Measurements from ENCODE around the gene DUSP7.

DUSP7 gene

DNA sequence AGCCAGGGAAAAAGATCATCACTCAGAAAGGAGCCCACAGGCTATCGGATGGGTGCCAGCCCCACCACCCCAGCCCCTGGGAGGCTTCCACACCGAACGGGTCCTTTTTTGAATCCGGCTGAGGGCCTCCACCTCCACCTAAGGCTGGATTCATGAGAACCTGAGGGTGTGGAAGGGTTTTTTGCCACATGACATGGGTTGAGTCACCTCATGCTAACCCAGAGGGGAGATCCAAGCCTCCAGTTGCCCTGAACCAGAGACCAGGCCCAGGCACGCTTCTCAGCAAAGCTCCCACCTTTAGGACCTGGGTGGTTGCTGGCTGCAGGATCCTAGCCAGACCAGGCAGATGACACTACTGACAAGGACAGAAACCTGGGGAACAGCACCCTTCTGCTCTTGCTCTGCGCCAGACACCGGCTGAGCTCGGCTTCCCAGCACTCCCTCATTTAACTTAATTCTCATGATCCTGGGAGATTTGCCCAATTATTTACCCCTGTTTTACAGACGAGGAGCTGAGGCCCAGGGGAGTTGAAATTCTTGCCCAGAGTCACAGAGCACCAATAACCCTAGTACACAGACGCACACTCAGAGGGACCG is 25.6 kb downstream of the DUSP7 start:
- TF ChIP-seq CTCF (IDR thresholded peaks at IDR 0.05) (no peak), ZFX (IDR thresholded peaks at IDR 0.05; ENCODE audit: borderline replicate concordance) (no peak)
- H3K27ac ChIP-seq: no peak overlapping the region

DNA sequence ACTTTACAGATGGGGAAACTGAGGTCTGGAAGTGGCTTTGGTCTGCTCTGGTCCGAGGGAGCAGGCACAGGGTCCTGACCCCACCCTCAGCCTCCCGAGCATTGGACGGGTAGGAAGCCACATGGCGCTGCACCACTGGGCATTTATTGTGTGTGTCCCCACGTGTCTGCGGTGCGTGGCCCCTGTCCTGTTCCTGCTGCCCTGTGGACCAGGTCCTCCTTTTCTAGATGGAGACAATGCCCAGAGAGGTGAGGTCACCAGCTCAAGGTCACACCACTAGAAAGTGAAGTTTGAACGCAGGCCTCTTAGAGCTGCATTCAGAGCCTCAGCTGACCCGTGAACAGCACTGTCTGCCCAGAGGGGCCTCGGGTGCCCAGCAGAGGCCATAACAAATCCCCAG is 26.8 kb downstream of the DUSP7 start:
- TF ChIP-seq CTCF (IDR thresholded peaks at IDR 0.05): no peak
- no peak for TF ChIP-seq ZFX (IDR thresholded peaks at IDR 0.05; ENCODE audit: borderline replicate concordance)
- H3K27ac ChIP-seq: no peak overlapping the region

DNA sequence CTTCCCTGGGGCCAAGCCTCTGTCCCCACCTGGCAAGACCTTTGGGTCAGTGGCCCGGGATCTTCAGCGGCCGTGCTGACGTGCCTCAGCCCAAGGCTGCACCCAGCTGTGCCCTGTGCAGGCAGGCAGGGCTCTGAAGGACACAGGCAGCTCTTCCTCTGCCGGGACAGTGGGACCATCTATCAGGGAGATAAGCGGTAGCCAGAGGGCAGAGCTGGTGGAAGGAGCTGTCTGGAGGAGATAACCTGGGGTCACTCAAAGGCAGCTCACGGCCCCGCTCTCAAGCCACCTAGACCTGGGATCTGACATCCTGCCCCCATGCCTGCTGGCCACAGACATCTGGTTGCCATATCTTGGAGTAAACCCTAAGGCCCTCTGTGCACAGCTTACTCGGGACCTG is 27.3 kb downstream of the DUSP7 start:
- TF ChIP-seq CTCF (IDR thresholded peaks at IDR 0.05): no peak
- TF ChIP-seq ZFX (IDR thresholded peaks at IDR 0.05; ENCODE audit: borderline replicate concordance): no peak
- H3K27ac ChIP-seq: no peak overlapping the region

DNA sequence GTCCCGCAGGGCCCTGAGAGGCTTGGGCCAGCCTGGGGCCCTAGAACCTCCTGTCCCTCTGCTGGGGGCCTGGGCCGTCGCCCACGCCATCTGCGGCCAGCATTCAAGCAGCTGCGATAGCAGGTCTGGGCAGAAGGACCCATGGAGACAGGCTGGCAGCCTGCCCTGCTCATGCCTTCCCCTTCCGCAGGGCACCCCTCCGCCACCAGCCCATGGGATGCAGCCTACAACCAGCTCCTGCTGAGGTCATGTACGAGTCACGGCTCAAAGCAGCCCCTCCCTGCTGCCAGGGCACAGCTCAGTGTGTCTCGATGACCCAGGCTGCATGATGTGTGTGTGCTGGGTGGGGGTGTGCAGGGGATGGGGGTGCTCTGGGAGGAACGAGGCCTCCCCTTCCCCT is 27.8 kb downstream of the DUSP7 start:
- H3K27ac ChIP-seq: no peak overlapping the region
- no peak for TF ChIP-seq CTCF (IDR thresholded peaks at IDR 0.05)
- no peak for TF ChIP-seq ZFX (IDR thresholded peaks at IDR 0.05; ENCODE audit: borderline replicate concordance)

GRCh38 chr3:52026041-52026440 is 30.3 kb downstream of the DUSP7 start:
- TF ChIP-seq ZFX (IDR thresholded peaks at IDR 0.05; ENCODE audit: borderline replicate concordance): no peak
- no peak for TF ChIP-seq CTCF (IDR thresholded peaks at IDR 0.05)
- H3K27ac ChIP-seq: no peak overlapping the region

- TF ChIP-seq ZFX (IDR thresholded peaks at IDR 0.05; ENCODE audit: borderline replicate concordance) (no peak), CTCF (IDR thresholded peaks at IDR 0.05) (no peak)
- H3K27ac ChIP-seq: no peak overlapping the region
Measured at GRCh38 chr3:52025453-52025852, 30.9 kb downstream of the DUSP7 start.

DNA sequence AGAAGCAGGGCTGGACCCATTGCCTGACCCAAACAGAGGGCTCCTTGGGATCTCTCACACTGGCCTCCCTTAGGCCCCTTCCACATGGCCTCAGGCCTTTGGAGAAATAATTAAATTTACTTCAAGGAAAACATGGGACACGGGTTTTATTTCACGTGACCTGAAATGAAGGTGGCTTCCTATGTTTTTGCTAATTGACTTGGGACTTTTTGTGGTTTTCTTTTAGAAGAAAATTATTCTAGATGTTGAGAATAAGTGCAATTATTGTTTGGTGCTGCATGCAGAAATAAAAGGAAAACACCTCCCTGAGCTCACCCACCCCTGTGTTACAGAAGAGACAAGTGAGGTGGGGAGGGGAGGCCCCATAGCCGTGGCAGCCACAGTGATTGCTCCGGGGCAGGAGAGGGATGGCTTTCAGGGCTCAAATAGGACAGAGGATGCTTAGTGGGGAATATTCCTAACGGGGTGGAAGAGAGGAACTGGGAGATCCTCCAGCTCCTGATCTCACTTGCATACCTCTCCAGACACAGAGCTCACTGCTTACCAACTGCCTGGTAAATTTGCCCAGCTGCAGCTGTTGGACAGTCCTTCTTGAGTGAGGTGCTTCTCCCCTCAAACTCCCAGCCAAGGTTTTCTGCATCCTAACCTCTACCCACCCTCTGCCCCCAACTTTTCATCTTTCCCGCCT is 31.5 kb downstream of the DUSP7 start:
- no peak for TF ChIP-seq CTCF (IDR thresholded peaks at IDR 0.05)
- no peak for TF ChIP-seq ZFX (IDR thresholded peaks at IDR 0.05; ENCODE audit: borderline replicate concordance)
- H3K27ac ChIP-seq: no peak overlapping the region

All from 22Rv1 (cell line).